ENCODE data around the gene B3GNT7.

DNA sequence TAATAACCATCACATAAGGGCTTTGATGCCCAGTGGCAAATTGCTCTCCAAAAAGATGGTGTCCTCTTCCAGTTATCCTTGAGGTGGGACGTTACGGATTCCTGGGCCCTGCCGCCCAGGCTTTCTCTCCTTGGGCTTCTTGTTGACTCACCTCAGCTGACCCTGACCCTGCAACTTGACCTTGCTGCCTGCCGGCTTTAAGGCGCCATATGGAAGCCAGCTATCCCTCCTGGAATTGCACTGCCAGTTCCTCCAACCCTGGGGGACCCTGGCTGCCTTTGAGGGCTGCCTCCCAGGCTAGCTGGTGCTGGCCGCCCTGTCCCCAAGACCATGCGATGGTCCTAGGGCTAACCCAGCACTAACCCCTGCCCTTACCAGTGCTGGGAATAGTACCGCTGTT, 28.3 kb upstream of the B3GNT7 start:
- TF ChIP-seq, protein P1, sequence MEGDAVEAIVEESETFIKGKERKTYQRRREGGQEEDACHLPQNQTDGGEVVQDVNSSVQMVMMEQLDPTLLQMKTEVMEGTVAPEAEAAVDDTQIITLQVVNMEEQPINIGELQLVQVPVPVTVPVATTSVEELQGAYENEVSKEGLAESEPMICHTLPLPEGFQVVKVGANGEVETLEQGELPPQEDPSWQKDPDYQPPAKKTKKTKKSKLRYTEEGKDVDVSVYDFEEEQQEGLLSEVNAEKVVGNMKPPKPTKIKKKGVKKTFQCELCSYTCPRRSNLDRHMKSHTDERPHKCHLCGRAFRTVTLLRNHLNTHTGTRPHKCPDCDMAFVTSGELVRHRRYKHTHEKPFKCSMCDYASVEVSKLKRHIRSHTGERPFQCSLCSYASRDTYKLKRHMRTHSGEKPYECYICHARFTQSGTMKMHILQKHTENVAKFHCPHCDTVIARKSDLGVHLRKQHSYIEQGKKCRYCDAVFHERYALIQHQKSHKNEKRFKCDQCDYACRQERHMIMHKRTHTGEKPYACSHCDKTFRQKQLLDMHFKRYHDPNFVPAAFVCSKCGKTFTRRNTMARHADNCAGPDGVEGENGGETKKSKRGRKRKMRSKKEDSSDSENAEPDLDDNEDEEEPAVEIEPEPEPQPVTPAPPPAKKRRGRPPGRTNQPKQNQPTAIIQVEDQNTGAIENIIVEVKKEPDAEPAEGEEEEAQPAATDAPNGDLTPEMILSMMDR (conservative IDR thresholded peaks at IDR 0.05; ENCODE audit: low read length) = no peak
- no peak for TF ChIP-seq EZH2phosphoT487 (IDR thresholded peaks at IDR 0.05; ENCODE audit: borderline replicate concordance)

Measured in Loucy (cell line).